Jurkat, Clone E6-1 (cell line): Measurements from ENCODE around the gene ATRIP.
"Not testable (repeated sequence)": the region's sequence is repeated elsewhere in the genome, so short reads cannot be mapped to it uniquely, and the experiment has no call there.

Experiments used
- DNase-seq: peaks from one replicate; pipeline ENCODE4 v3.0.0-alpha.2; 2011; ENCODE audit warnings: low read depth, low spot score
- H3K4me3 ChIP-seq: 2 replicates; pipeline ENCODE4 v1.5.1; 2011; ENCODE audit warnings: mild to moderate bottlenecking, low read length, control low read depth, moderate library complexity

Gene ATRIP

GRCh38 chr3:48464713-48465221, 18.2 kb downstream of the ATRIP start:
- DNase-seq = no peak

GRCh38 chr3:48465237-48465530, 18.6 kb downstream of the ATRIP start:
- DNase-seq = no peak
- no peak overlapping the region for H3K4me3 ChIP-seq

More at GRCh38 chr3:48464713-48465221, 18.2 kb downstream of the ATRIP start:
- H3K4me3 ChIP-seq = no peak overlapping the region

- H3K4me3 ChIP-seq = peak overlapping the region; percentile 76
- peak; percentile 66 for DNase-seq
Measured at GRCh38 chr3:48465531-48466378, 19.2 kb downstream of the ATRIP start.

- no peak for DNase-seq
- peak overlapping the region; percentile 76 for H3K4me3 ChIP-seq
Measured at GRCh38 chr3:48466386-48467109, 20.0 kb downstream of the ATRIP start.

GRCh38 chr3:48467110-48467454, 20.5 kb downstream of the ATRIP start:
- DNase-seq = no peak

GRCh38 chr3:48467473-48468267, 21.1 kb downstream of the ATRIP start:
- no peak overlapping the region; the same call in 1 of the 2 replicates for H3K4me3 ChIP-seq
- no peak for DNase-seq

More at GRCh38 chr3:48467110-48467454, 20.5 kb downstream of the ATRIP start:
- peak overlapping the region; percentile 76 for H3K4me3 ChIP-seq

GRCh38 chr3:48468329-48468731, 21.8 kb downstream of the ATRIP start:
- no peak overlapping the region for H3K4me3 ChIP-seq
- no peak for DNase-seq

- no peak for DNase-seq
- H3K4me3 ChIP-seq = no peak overlapping the region
Measured at GRCh38 chr3:48469046-48469915, 22.7 kb downstream of the ATRIP start.

- no peak overlapping the region for H3K4me3 ChIP-seq
- DNase-seq = no peak
Measured at GRCh38 chr3:48470286-48470685, 23.7 kb downstream of the ATRIP start.

- peak overlapping the region; percentile 92 for H3K4me3 ChIP-seq
- DNase-seq = no peak
Measured at GRCh38 chr3:48472673-48472922, 26.1 kb downstream of the ATRIP start.

GRCh38 chr3:48472923-48473616, 26.5 kb downstream of the ATRIP start:
- H3K4me3 ChIP-seq = peak overlapping the region; percentile 92
- peak; percentile 94 for DNase-seq

GRCh38 chr3:48473617-48473952, 27.0 kb downstream of the ATRIP start:
- peak overlapping the region; percentile 92 for H3K4me3 ChIP-seq
- no peak for DNase-seq

- not testable (repeated sequence) for DNase-seq, H3K4me3 ChIP-seq
Measured at GRCh38 chr3:48474031-48474430, 27.5 kb downstream of the ATRIP start.

GRCh38 chr3:48474619-48475018, 28.1 kb downstream of the ATRIP start:
- no peak overlapping the region for H3K4me3 ChIP-seq
- DNase-seq = no peak

- H3K4me3 ChIP-seq = no peak overlapping the region
Measured at GRCh38 chr3:48475188-48475587, 28.7 kb downstream of the ATRIP start.

GRCh38 chr3:48476426-48477053, 30.0 kb downstream of the ATRIP start:
- no peak overlapping the region for H3K4me3 ChIP-seq
- no peak for DNase-seq

More at GRCh38 chr3:48475188-48475587, 28.7 kb downstream of the ATRIP start:
- no peak for DNase-seq

- H3K4me3 ChIP-seq = no peak overlapping the region
- DNase-seq = no peak
Measured at GRCh38 chr3:48477959-48478520, 31.5 kb downstream of the ATRIP start.
